ENCODE measurements around the gene GRHL1.

The GRHL1 gene

GRCh38 chr2:10022041-10022421 is 70.5 kb downstream of the GRHL1 start:
- no peak for TF ChIP-seq CTCF (conservative IDR thresholded peaks at IDR 0.05)
- peak overlapping the region; percentile 35 for H3K27ac ChIP-seq

- no peak for TF ChIP-seq CTCF (conservative IDR thresholded peaks at IDR 0.05)
- H3K27ac ChIP-seq: no peak overlapping the region; the same call in 1 of the 2 replicates
Measured at GRCh38 chr2:10022445-10022844, 71.0 kb downstream of the GRHL1 start.

GRCh38 chr2:10022966-10023662 is 71.6 kb downstream of the GRHL1 start:
- no peak overlapping the region for H3K27ac ChIP-seq
- no peak for TF ChIP-seq CTCF (conservative IDR thresholded peaks at IDR 0.05)

GRCh38 chr2:10026940-10027569 is 75.6 kb downstream of the GRHL1 start:
- TF ChIP-seq CTCF (conservative IDR thresholded peaks at IDR 0.05): no peak
- H3K27ac ChIP-seq: no peak overlapping the region

GRCh38 chr2:10027660-10028330 is 76.3 kb downstream of the GRHL1 start:
- no peak for TF ChIP-seq CTCF (conservative IDR thresholded peaks at IDR 0.05)
- H3K27ac ChIP-seq: no peak overlapping the region

- no peak for TF ChIP-seq CTCF (conservative IDR thresholded peaks at IDR 0.05)
- H3K27ac ChIP-seq: no peak overlapping the region
Measured at GRCh38 chr2:10028407-10028987, 77.0 kb downstream of the GRHL1 start.

Measured in VCaP (cell line).